T1000 (cell line): ENCODE measurements around the gene RNLS.
"Not testable (repeated sequence)": the region's sequence is repeated elsewhere in the genome, so short reads cannot be mapped to it uniquely, and the experiment has no call there.

ENCODE experiments used
- DNase-seq: peaks from one replicate; lab custom pipeline; 2025; ENCODE audit warnings: mixed read lengths; lab: John Stamatoyannopoulos, UW

RNLS gene

DNA sequence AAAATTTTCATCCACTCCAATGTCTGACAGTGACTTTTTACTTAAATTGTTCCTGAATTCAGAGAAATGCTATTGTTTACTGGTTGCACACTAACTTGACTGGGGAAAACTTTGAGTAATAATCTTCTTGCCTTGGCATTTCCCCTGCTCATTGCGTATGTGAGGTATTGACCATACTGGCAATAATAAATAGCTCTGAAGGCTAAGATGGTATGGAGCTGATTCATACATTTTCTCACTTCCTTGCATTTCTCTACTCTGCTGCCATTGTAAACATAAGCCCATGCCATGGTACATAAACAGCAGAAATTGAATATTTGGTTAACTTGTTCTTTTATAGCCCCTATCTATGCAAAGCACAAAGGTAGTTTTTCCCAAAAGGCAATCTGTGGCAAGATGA, 290.0 kb downstream of the RNLS start:
- DNase-seq, result no peak

DNA sequence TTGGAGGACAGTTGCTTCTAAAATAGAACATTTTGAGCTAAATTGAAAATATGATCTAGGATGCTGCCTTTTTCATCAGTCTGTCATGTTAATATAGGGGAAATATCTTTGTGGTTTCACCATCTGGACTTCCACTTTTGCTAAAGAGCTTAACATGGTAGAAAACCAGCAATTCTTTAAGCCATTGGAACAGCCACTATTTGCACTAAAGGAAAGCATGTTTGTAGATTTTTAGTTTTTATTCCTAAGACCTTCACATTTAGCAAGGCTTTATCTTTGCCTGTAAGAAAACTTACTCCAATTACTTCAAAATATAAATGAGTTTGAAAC, 291.0 kb downstream of the RNLS start:
- no peak for DNase-seq

GRCh38 chr10:88291289-88292184, 291.6 kb downstream of the RNLS start:
- no peak for DNase-seq

- no peak for DNase-seq
Observed at GRCh38 chr10:88289342-88289741, 293.8 kb downstream of the RNLS start.

- no peak for DNase-seq
Observed at GRCh38 chr10:88288320-88289059, 294.6 kb downstream of the RNLS start.

- no peak for DNase-seq
Observed at GRCh38 chr10:88286030-88286429, 297.1 kb downstream of the RNLS start.

DNA sequence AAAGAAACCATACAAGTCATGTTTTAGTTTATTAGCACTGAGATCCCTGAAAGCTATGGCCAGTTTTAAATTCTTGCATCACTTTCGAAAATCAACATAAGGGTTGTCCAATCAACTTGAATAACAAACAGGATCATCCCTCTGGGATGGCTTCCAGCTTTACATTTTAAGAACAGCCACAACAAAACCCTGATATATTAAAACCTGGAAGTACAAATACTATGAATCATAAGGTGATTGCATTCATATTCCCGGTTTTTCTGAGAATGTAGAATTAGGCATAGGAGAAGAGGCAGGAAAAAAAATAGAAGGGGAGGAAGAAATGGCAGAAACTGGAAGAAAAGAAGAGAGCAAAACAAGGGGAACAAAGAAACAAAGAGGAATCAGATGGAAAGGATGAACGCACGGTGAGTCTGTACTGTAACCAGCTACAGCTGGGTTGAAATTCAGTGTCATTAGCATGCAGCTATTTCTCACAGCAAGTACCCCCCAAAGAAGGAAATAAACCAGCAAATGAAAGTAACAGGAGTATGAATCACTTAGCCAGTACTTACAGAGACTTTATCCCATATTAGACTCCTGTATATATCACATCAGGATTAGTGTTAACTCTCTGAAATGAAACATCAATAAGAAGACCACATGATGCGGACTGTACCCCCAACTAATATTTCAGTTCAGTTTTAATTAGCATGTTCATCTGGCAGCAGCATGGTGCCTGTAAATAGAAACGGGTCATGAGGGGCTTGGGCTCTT, 301.3 kb downstream of the RNLS start:
- no peak for DNase-seq

DNA sequence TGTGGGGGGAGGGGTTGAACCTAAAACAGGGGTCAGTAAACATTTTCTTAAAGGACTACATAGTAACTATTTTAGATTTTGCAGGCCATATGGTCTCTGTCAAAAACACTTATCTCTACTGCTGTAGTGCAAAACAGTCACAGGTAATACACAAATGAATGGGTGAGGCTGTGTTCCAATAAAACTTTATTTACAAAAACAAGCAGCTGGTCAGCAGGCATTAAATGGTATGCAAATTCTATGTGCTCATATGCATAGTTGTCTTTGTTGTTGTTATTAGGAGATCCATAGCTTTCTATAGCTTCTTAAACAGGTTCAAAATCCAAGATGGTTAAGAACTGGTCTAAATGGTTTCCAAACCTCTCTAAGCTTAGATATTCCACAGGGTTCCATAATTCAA, 302.6 kb downstream of the RNLS start:
- DNase-seq, result no peak

GRCh38 chr10:88278912-88279311, 304.2 kb downstream of the RNLS start:
- DNase-seq, result no peak

GRCh38 chr10:88276945-88277344, 306.2 kb downstream of the RNLS start:
- DNase-seq, result not testable (repeated sequence)

- no peak for DNase-seq
Observed at GRCh38 chr10:88274286-88274685, 308.8 kb downstream of the RNLS start.

DNA sequence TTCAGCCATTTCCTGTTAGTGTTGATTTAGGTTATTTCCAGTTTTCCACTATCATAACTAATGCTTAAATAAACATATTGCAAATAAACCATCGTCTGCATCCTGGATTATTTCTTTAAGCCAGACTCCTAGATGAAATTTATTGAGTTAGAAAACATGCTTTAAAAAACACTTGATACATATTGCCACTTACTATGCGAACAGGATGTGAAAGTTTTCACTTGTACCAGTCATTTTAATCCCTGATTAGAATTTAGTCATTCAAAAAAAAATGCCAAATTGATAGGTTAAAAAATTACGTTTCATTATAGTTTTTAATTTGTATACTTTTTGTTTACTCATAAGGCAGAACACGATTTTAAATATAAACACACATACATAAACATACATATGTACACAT, 309.6 kb downstream of the RNLS start:
- DNase-seq, result no peak

GRCh38 chr10:88271761-88272543, 311.2 kb downstream of the RNLS start:
- no peak for DNase-seq

DNA sequence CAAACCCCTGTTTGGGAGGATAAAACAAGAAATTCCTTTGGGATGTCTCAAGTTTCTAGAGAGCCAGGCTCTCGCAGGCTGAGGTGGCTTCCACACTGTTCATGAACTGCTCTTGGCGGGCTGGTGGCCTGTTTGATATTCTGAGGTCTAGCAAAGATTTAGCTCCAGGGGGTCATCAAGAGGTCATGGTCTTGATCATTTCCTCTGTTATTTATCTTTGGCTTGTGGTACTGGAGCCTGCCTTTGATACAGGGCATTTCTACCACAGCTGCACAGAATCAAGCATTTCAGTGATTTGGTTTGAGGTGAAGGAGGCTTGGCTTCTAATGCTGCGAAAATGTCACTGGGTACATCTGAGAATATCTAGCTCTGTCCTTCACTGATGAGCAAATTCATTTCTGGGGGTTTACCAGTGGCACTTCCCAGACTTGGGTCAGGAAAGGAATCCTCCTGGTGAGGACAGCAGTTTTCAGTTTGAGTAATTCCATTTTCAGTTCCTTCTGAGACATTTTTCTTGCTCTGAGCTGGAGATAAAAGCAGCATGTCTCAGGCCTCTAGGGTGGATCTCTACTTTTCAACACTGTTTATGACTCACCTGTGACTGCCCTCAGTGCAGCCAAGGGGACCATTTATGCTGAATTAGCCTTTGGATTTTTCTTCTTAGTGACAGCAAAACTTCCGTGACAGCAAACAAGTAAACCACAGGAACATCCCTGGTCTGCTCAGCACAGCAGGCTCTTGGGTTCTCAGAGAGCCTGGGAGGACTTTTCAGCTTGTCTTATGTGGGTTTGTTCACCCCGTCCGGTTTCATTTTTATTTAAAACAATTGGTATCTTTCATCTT, 312.0 kb downstream of the RNLS start:
- DNase-seq, result no peak

GRCh38 chr10:88270061-88270808, 312.9 kb downstream of the RNLS start:
- no peak for DNase-seq

GRCh38 chr10:88262591-88263234, 320.4 kb downstream of the RNLS start:
- DNase-seq, result no peak

DNA sequence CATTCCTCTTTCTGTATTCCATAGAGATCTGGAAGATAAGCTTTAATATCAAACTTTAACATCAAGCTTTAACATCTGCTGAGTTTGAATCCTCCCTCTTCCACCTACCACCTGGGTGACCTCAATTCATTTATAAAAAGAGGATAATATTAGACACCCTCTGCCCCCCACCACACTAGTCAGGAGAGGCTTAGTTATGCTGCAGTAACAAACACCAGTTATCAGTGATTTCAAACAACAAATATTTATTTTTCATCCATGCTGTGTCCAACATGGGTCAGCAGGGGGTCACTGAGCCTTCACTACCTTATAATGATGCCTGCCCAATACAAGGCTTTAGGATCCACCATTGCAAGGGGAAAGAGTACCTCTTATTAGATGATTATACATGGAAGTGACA, 322.0 kb downstream of the RNLS start:
- no peak for DNase-seq

DNA sequence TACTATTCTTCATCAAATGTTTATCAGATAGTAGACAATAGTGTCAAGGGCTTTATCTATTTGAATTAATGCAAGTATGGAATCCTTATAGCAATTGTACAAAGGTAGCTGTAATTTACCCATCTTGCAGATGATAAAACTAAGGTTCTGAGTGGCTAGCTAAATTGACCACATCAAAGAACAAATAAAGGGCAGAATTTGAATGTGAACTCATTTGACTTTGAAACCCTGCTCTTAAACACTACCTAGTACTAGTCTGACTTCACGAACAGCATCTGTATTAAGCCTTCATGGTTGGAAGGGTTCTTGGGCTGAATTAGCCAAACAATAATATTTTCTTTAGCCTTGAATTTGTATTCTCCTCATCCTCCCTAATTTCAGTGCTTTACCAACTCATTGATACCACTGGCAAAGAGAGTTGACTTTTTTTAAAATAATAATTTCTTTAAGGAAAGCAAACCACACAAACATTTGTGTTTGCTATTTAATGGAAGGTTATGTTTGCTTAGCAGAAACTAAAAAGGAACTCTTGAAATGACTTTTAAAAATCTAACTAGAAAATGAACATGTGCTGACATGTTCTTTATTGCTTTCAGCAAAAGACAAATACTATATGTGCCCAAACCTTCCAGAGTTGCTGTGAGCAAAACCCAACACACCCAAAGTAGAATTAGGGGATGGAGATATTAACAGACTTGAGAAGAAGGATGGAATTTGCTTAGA, 322.6 kb downstream of the RNLS start:
- DNase-seq, result no peak

GRCh38 chr10:88259381-88259780, 323.7 kb downstream of the RNLS start:
- DNase-seq, result no peak
